ENCODE data around the gene OSBPL2.

GRCh38 chr20:62285722-62286121, 47.4 kb downstream of the OSBPL2 start:
- TF ChIP-seq CTCF (IDR thresholded peaks at IDR 0.05) (no peak), POLR2A (IDR thresholded peaks at IDR 0.05) (no peak)
